ENCODE measurements around the gene TFAP2A.

DNA sequence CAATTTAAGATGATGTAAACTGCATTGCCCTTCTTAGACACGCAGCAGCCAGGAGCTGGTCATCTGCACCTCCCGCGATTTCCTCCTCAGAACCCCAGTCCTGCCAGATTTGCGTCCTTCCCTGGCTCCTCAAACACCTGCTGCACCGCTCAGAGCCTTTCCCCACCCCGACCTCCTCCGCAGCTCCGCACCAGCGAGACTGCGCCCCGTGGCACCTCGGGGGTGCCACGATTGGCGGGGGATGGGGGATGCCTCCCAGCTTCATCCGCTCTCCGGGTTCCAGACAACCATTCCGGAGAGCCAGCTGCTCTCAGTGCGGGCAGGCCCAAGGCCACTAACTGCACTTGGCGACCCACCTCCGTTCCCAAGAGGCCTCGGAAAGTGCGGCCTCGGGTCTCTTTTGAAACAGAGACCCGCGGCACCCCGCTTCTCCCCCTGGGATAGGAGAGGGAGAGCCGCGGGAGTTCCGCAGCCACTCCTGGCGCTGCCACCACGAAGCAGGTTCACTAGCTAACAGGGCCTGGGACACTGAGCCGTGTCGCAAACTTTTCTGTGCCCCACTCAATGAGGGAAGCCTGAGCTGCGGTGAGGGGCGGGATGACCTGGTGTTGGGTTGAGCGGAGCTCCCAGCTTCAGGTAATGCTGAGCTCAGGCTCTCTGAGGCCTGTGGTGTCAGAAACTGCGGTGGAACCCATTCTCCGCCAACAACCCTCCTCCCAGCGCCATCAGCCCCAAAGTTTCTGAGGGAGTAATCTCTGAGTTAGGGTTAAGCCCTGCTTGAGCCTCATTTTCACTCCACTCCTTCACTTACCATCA is 7.3 kb upstream of the TFAP2A start:
- TF ChIP-seq POLR2A (IDR thresholded peaks at IDR 0.05) = no peak
- TF ChIP-seq, protein P1, sequence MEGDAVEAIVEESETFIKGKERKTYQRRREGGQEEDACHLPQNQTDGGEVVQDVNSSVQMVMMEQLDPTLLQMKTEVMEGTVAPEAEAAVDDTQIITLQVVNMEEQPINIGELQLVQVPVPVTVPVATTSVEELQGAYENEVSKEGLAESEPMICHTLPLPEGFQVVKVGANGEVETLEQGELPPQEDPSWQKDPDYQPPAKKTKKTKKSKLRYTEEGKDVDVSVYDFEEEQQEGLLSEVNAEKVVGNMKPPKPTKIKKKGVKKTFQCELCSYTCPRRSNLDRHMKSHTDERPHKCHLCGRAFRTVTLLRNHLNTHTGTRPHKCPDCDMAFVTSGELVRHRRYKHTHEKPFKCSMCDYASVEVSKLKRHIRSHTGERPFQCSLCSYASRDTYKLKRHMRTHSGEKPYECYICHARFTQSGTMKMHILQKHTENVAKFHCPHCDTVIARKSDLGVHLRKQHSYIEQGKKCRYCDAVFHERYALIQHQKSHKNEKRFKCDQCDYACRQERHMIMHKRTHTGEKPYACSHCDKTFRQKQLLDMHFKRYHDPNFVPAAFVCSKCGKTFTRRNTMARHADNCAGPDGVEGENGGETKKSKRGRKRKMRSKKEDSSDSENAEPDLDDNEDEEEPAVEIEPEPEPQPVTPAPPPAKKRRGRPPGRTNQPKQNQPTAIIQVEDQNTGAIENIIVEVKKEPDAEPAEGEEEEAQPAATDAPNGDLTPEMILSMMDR (IDR thresholded peaks at IDR 0.05) = no peak

Data from right lobe of liver (tissue), 4 donors.